Astrocyte of the spinal cord (primary cell): ENCODE data around the gene SLC13A2.

Experiments
- DNase-seq: peaks from one replicate; pipeline ENCODE4 v3.0.0; 2011; ENCODE audit warnings: low read depth, low spot score
- H3K4me3 ChIP-seq: 2 replicates; pipeline ENCODE4 v1.5.1; 2011; ENCODE audit warnings: low read depth, mild to moderate bottlenecking, low read length, moderate library complexity
- in situ Hi-C: cut with HindIII; loops from 2 replicates; pipeline ENCODE4 v1.10.0; 2017; ENCODE audit warnings: low sequenced_read_pairs
- TF ChIP-seq, protein P1 (sequence below): IDR thresholded peaks from 2 replicates; pipeline ENCODE4 v1.5.1; 2012; ENCODE audit warnings: low read depth, mild to moderate bottlenecking, low read length, inconsistent platforms

The SLC13A2 gene

DNA sequence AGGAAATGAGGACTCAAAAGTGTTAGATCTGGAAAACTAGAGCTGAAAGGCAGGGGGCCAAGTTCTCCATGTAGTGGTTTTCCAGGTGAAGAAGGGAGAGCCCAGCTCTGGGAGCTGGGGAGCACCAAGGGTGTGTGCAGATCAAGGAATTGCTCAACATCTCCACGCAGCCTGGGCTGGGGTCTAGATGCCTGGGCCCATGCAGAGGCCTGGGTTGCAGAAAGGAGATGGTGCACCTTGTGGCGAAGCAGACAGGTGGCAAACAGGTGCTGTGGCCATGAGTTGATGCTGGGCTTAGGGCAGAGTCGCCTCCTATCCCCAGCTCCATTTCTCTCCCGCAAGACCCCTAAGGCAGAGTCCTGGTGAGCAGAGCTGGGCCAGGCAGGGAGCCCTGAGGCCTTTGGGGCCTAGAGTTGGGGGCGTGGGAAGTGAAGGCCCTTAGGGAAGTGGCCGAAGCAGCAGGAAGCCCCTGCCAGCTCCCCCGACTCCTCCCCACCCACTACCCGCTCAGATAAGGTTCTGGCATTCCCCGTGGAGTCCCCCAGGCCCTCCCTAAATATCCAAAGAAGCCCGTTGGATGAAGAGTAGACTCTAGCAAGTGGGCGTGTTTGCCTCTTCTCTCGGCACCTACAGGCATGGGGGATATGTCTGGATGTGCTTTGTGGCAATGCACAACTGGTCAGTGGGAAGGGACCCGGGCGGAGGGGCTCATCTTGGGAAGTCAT is 33.5 kb downstream of the SLC13A2 start:
- no peak for DNase-seq
- in situ Hi-C loops: no loop called here
- no peak overlapping the region for H3K4me3 ChIP-seq
- TF ChIP-seq, protein P1, sequence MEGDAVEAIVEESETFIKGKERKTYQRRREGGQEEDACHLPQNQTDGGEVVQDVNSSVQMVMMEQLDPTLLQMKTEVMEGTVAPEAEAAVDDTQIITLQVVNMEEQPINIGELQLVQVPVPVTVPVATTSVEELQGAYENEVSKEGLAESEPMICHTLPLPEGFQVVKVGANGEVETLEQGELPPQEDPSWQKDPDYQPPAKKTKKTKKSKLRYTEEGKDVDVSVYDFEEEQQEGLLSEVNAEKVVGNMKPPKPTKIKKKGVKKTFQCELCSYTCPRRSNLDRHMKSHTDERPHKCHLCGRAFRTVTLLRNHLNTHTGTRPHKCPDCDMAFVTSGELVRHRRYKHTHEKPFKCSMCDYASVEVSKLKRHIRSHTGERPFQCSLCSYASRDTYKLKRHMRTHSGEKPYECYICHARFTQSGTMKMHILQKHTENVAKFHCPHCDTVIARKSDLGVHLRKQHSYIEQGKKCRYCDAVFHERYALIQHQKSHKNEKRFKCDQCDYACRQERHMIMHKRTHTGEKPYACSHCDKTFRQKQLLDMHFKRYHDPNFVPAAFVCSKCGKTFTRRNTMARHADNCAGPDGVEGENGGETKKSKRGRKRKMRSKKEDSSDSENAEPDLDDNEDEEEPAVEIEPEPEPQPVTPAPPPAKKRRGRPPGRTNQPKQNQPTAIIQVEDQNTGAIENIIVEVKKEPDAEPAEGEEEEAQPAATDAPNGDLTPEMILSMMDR: no peak

DNA sequence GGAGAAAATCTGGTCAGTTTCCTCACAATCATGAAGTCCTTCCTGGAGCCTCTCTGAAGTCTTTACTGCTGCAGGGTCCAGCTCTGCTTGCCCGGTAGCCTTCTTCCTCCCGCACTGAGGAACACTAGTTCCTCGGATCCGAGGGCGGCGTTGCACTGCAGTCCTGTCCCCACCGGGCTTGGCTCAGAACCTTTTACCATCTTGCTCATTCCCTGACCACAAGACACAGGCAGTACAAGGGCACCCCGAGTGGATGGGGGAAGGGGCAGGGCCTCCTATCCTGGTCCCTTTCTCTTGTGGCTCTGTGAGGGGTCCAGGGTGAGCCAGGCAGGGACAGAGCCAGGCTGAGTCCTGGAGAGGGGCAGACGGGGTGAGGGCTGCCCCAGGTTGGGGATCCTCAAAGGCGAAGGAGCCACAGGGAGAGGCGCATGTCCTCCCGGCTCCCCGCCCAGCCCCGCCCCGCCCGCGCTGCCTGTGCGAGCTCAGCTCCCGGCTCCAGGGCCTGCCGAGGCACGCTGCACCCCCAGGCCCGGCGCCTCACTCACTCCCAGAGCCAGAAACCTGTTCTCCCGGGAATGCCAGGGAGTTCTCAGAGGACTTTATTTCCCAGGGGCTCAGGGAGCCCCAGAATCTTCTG is 34.2 kb downstream of the SLC13A2 start:
- H3K4me3 ChIP-seq: no peak overlapping the region
- no peak for DNase-seq
- TF ChIP-seq, protein P1: no peak
- in situ Hi-C loops: no loop called here

DNA sequence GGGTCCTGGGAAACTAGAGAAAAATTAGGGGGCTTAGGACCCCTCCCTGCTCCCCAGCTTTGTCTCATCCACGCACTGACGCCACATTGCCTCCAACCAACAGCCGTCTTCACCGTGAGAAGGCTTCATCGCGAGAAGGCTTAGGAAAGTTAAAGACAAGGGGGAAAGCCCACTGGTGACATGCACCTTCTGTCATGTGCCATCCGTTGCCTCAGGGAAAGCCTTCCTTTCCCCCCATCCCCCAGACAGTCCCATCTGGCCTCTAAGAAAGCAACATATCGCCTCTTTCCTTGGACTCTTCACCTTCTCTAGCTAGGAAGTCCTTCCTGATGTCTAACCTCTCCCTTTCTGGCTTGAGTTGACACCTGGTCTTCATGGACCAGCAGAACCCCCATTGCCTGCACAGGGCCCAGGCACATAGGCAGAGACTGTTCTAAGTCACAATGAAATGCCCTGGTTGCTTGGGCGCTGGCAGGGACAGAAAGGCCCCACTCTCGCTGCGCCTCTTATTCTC is 34.8 kb downstream of the SLC13A2 start:
- TF ChIP-seq, protein P1: no peak
- in situ Hi-C loops: no loop called here
- H3K4me3 ChIP-seq: no peak overlapping the region
- no peak for DNase-seq

DNA sequence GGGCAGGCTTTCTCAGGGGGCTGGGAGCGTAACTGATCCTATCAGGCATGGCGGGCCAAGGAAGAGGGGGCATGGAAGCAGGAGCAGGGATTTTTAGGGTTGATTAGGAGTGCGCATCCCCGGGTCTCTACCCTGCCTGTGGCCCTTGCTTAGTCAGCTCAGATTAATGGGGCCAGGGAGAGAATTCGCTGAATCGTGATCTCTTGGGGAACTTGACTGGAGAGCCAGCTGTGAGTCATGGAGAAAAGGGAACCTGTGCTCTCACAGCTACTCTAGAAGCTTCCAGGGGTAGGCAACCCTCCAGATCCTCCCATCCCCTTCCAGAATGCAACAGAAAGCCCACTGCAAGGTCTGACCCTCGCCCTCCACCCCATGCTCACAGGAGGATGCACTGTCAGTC is 36.3 kb downstream of the SLC13A2 start:
- no peak for DNase-seq
- in situ Hi-C loops: no loop called here
- H3K4me3 ChIP-seq: no peak overlapping the region
- TF ChIP-seq, protein P1: no peak

DNA sequence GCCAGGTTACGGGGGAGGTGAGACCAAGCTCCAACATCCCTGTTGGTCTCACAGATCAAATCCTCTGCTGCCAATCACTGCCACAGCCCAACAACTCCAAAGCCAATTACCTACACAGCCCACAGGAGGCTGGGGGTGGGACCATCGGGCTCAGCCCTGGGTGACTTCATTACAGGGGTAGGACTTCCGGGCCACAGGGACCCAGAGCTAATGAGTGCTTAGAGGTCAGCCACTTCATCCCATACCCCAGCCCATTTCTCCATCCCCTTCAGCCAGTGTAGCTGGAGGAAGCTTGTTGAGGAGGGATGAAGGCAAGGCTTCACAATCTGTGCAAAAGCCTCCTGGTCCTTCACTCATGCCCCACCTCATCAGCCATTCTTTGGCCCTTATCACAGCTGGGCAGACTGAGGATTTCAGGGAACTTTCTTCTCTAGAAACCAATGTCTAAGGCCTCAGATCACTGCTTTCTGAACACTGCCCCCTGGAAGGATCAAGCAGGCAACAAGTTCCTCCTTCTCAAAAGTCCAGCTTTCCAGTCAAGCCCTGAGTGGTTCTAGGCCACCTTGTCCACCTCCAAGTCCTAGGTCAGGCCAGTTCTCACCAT is 38.5 kb downstream of the SLC13A2 start:
- TF ChIP-seq, protein P1: no peak
- no peak overlapping the region for H3K4me3 ChIP-seq
- no peak for DNase-seq
- in situ Hi-C loops: no loop called here

DNA sequence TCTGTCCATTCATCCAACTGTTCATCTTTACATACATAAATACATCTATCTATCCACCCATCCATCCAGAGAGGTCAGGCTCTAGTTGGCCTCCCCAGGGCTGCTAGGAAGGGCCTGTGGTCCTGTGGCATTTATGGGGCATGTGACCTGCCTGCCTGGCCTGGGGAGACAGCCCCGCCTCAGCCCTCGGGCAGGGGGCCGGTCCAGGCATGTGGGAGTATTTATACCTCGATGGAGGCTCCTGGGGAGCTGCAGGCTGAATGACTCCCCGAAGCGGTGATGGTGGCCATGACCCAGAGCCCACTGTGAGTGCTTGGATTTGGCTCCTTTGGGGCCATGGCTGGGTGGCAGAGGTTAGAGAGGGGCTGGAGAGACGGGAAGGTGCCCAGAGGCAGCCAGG is 40.0 kb downstream of the SLC13A2 start:
- in situ Hi-C loops: no loop called here
- DNase-seq: no peak
- TF ChIP-seq, protein P1: no peak
- no peak overlapping the region for H3K4me3 ChIP-seq
